ENCODE measurements around the gene TBC1D22B.
A peak's percentile ranks its signal among the peaks of the same experiment; 100 is the strongest.
"Not testable (repeated sequence)": the region's sequence is repeated elsewhere in the genome, so short reads cannot be mapped to it uniquely, and the experiment has no call there.

Gene TBC1D22B

GRCh38 chr6:37306624-37307222 lies 49.2 kb downstream of the TBC1D22B start:
- Histone ChIP-seq H3K36me3 (ENCODE audit: control insufficient read depth in 2 of 2, insufficient read depth in 1 of 2, low read length in 2 of 2) (peaks cover 0 to 37% of the 10 kb centered on the region in 2 experiments; a peak in 1 of 3 replicates), H3K27ac (ENCODE audit: extremely low read depth, low read depth, low read length) (no peak overlapping the region), H3K9me3 (ENCODE audit: control insufficient read depth, insufficient read depth, low read depth, low read length) (no peaks in the 10 kb centered on the region), H3K4me1 (ENCODE audit: control insufficient read depth, insufficient read depth, low read length) (peaks cover 5% of the 10 kb centered on the region), H3K4me3 (ENCODE audit: low read depth, low read length) (no peak overlapping the region)
- CTCF ChIA-PET, result interaction anchor here (1.2 to 6.8 kb wide), 2 partner anchors 9 to 12 kb away, joined by 4 to 57 read pairs; no protein-coding TSS in a partner anchor
- POLR2A ChIA-PET, result no interaction called here
- TF ChIP-seq YY1 (tag by site-specific recombination; IDR thresholded peaks at IDR 0.05) (no peak), MZF1 (tag by site-specific recombination; IDR thresholded peaks at IDR 0.05; ENCODE audit: borderline replicate concordance) (no peak), ZNF501 (tag by site-specific recombination; IDR thresholded peaks at IDR 0.05) (no peak), KLF16 (tag by site-specific recombination; IDR thresholded peaks at IDR 0.05) (no peak), SP3 (tag by site-specific recombination; IDR thresholded peaks at IDR 0.05) (no peak), PRDM10 (tag by site-specific recombination; IDR thresholded peaks at IDR 0.05) (peak; percentile 55; the same call in 1 of the 2 replicates), SETDB1 (IDR thresholded peaks at IDR 0.05; ENCODE audit: insufficient read length, low read length) (no peak)

- POLR2A ChIA-PET; H3K4me1 ChIP-seq (ENCODE audit: control insufficient read depth, insufficient read depth, low read length); H3K9me3 ChIP-seq (ENCODE audit: control insufficient read depth, insufficient read depth, low read depth, low read length); H3K27ac ChIP-seq (ENCODE audit: extremely low read depth, low read depth, low read length); H3K4me3 ChIP-seq (ENCODE audit: low read depth, low read length): not testable (repeated sequence)
- CTCF ChIA-PET, result interaction anchor here (0.7 to 10.6 kb wide), 3 partner anchors 8 to 97 kb away, joined by 3 to 103 read pairs (median 57); no protein-coding TSS in a partner anchor
- peaks cover 0 to 37% of the 10 kb centered on the region in 2 experiments; a peak in 1 of 3 replicates for H3K36me3 ChIP-seq (ENCODE audit: control insufficient read depth in 2 of 2, insufficient read depth in 1 of 2, low read length in 2 of 2)
Measured at GRCh38 chr6:37307484-37307883, 49.9 kb downstream of the TBC1D22B start.

GRCh38 chr6:37308069-37308815 lies 50.7 kb downstream of the TBC1D22B start:
- POLR2A ChIA-PET, result no interaction called here
- Histone ChIP-seq H3K9me3 (ENCODE audit: control insufficient read depth, insufficient read depth, low read depth, low read length) (no peaks in the 10 kb centered on the region), H3K36me3 (ENCODE audit: control insufficient read depth in 2 of 2, insufficient read depth in 1 of 2, low read length in 2 of 2) (peaks cover 4 to 37% of the 10 kb centered on the region in 2 experiments; a peak in 2 of 3 replicates), H3K4me1 (ENCODE audit: control insufficient read depth, insufficient read depth, low read length) (peaks cover 5% of the 10 kb centered on the region), H3K27ac (ENCODE audit: extremely low read depth, low read depth, low read length) (no peak overlapping the region), H3K4me3 (ENCODE audit: low read depth, low read length) (no peak overlapping the region)
- CTCF ChIA-PET, result interaction anchor here (0.7 to 10.6 kb wide), 4 partner anchors 7 to 98 kb away, joined by 3 to 103 read pairs (median 30); no protein-coding TSS in a partner anchor
- TF ChIP-seq ZNF280C (tag by site-specific recombination; IDR thresholded peaks at IDR 0.05) (no peak), ZNF692 (tag by site-specific recombination; IDR thresholded peaks at IDR 0.05) (peak; percentile 46; the same call in 1 of the 2 replicates), ZSCAN5A (tag by site-specific recombination; IDR thresholded peaks at IDR 0.05) (no peak), ZBTB8A (tag by site-specific recombination; IDR thresholded peaks at IDR 0.05) (peak; percentile 30; the same call in 1 of the 2 replicates), ZNF341 (tag by site-specific recombination; IDR thresholded peaks at IDR 0.05; ENCODE audit: low read depth) (peak; percentile 6; the same call in 1 of the 2 replicates), ZNF654 (tag by site-specific recombination; IDR thresholded peaks at IDR 0.05; ENCODE audit: low read depth) (0 out of 2 replicates have a peak, but pooled peaks have one; percentile 3), ZNF155 (tag by site-specific recombination; IDR thresholded peaks at IDR 0.05) (no peak), ZNF610 (tag by site-specific recombination; IDR thresholded peaks at IDR 0.05; ENCODE audit: borderline replicate concordance) (no peak), ATF2 (tag by site-specific recombination; IDR thresholded peaks at IDR 0.05; ENCODE audit: low read depth) (0 out of 2 replicates have a peak, but pooled peaks have one; percentile 27), ZNF473 (tag by site-specific recombination; IDR thresholded peaks at IDR 0.05) (no peak)

All from HEK293 (cell line).